H1 (cell line): ENCODE data around the gene ATF3. TPM values are rescaled to one million over a fixed set of nuclear protein-coding genes. Genes with fewer than 3 reads are reported as not detected.

Source experiments
- CTCF ChIA-PET: fragments of 300-600 bp; sonication (Branson Sonifier 250); formaldehyde crosslinking; loops from one replicate; lab custom pipeline; 2021; ENCODE audit not compliant: partially characterized antibody; lab: Charles Lee
- POLR2A ChIA-PET: fragments of 300-600 bp; sonication (Branson Sonifier 250); formaldehyde crosslinking; loops from one replicate; lab custom pipeline; 2021; ENCODE audit warnings: inconsistent platforms; ENCODE audit not compliant: partially characterized antibody; lab: Charles Lee
- DNase-seq, 2 experiments: peaks; one replicate each; pipeline versions ENCODE4 v3.0.0 to v3.0.0-alpha.2; 2010 to 2022; ENCODE audit warnings: low spot score in 2 of 2, low read depth in 1 of 2, mixed read lengths in 1 of 2
- FAIRE-seq: peaks from 2 replicates; lab custom pipeline; 2011; peaks lifted over from hg19 to GRCh38; lab: Jason Lieb, UNC
- H2AFZ ChIP-seq: 2 replicates; pipeline ENCODE4 v1.8.1; 2012; ENCODE audit warnings: low read length, inconsistent platforms
- H2AK5ac ChIP-seq: 2 replicates; pipeline ENCODE4 v1.6.1; 2013; ENCODE audit warnings: low read depth, low read length
- H2BK120ac ChIP-seq: replicated peaks from 2 replicates; pipeline ENCODE3; 2013; ENCODE audit warnings: low read depth, low read length, inconsistent platforms
- H2BK12ac ChIP-seq: 2 replicates; pipeline ENCODE4 v1.6.1; 2013; ENCODE audit warnings: low read depth, low read length
- H2BK15ac ChIP-seq: 2 replicates; pipeline ENCODE4 v1.6.1; 2013; ENCODE audit warnings: low read length
- H2BK20ac ChIP-seq: 2 replicates; pipeline ENCODE4 v1.6.1; 2013; ENCODE audit warnings: low read length
- H2BK5ac ChIP-seq: 2 replicates; pipeline ENCODE4 v1.6.1; 2013; ENCODE audit warnings: low read depth, low read length
- H3K14ac ChIP-seq: 2 replicates; pipeline ENCODE4 v1.6.1; 2013; ENCODE audit warnings: inconsistent platforms; ENCODE audit not compliant: insufficient read length
- H3K18ac ChIP-seq: 2 replicates; pipeline ENCODE4 v1.6.1; 2013; ENCODE audit warnings: low read length; ENCODE audit errors: extremely low read depth
- H3K23ac ChIP-seq: 2 replicates; pipeline ENCODE4 v1.6.1; 2013; ENCODE audit warnings: inconsistent platforms; ENCODE audit not compliant: insufficient read length
- H3K23me2 ChIP-seq: 2 replicates; pipeline ENCODE4 v1.6.1; 2013; ENCODE audit warnings: low read depth, low read length
- H3K27ac ChIP-seq: 2 replicates; pipeline ENCODE4 v1.6.1; 2011; ENCODE audit warnings: low read depth, low read length, inconsistent platforms
- H3K27me3 ChIP-seq, 4 experiments: replicated peaks in 1 of 4; 1 replicate in 1 of 4; 2 replicates in 3 of 4; pipeline versions ENCODE4 v1.6.1 to v1.8.1; 2011 to 2013; ENCODE audit warnings: low read length in 3 of 4, mild to moderate bottlenecking in 3 of 4, inconsistent platforms in 2 of 4, mixed read lengths in 2 of 4, moderate library complexity in 1 of 4; ENCODE audit not compliant: control insufficient read depth in 3 of 4, insufficient read depth in 3 of 4; ENCODE audit errors: extremely low read depth in 1 of 4
- H3K36me3 ChIP-seq, 4 experiments: 2 replicates each; pipeline versions ENCODE4 v1.6.1 to v1.8.1; 2011 to 2013; ENCODE audit warnings: mild to moderate bottlenecking in 4 of 4, low read length in 3 of 4, moderate library complexity in 2 of 4, control low read depth in 1 of 4, inconsistent platforms in 1 of 4; ENCODE audit not compliant: insufficient read depth in 4 of 4, control insufficient read depth in 2 of 4
- H3K4ac ChIP-seq: replicated peaks from 2 replicates; pipeline ENCODE3; 2013; ENCODE audit warnings: low read length, low read depth, mixed read lengths, inconsistent platforms; ENCODE audit not compliant: insufficient read length
- H3K4me1 ChIP-seq, 4 experiments: replicated peaks in 1 of 4; 1 replicate in 1 of 4; 2 replicates in 3 of 4; pipeline versions ENCODE4 v1.6.1 to v1.8.1; 2011 to 2013; ENCODE audit warnings: low read length in 3 of 4, inconsistent platforms in 2 of 4, mixed read lengths in 1 of 4; ENCODE audit not compliant: insufficient read depth in 4 of 4, control insufficient read depth in 3 of 4
- H3K4me2 ChIP-seq, 2 experiments: 2 replicates each; pipeline versions ENCODE4 v1.6.1 to v1.8.1; 2011 to 2013; ENCODE audit warnings: low read depth in 2 of 2, low read length in 2 of 2, control low read depth in 1 of 2, inconsistent platforms in 1 of 2, mild to moderate bottlenecking in 1 of 2; ENCODE audit not compliant: insufficient read depth in 1 of 2
- H3K4me3 ChIP-seq, 4 experiments: fragments of 200-600, 300-600 bp in 1 of 4; sonication (generic), shearing (Covaris generic), sonication (Bioruptor Twin) in 1 of 4; 2 replicates each; pipeline versions ENCODE4 v1.5.1 to v1.8.1; 2011 to 2016; ENCODE audit warnings: low read length in 4 of 4, low read depth in 3 of 4, control low read depth in 2 of 4, inconsistent platforms in 2 of 4, mild to moderate bottlenecking in 2 of 4, mixed read lengths in 1 of 4, moderate library complexity in 1 of 4; ENCODE audit not compliant: insufficient read depth in 2 of 4; ENCODE audit errors: extremely low read depth in 1 of 4
- H3K56ac ChIP-seq: replicated peaks from 2 replicates; pipeline ENCODE3; 2013; ENCODE audit warnings: low read depth, mild to moderate bottlenecking, mixed read lengths, low read length, inconsistent platforms; ENCODE audit not compliant: insufficient read length
- H3K79me1 ChIP-seq: 2 replicates; pipeline ENCODE4 v1.6.1; 2013; ENCODE audit warnings: low read depth, low read length, control low read depth
- H3K79me2 ChIP-seq, 2 experiments: 2 replicates each; pipeline versions ENCODE4 v1.6.1 to v1.8.1; 2012 to 2013; ENCODE audit warnings: low read length in 2 of 2, mild to moderate bottlenecking in 2 of 2, inconsistent platforms in 1 of 2; ENCODE audit not compliant: insufficient read depth in 2 of 2, control insufficient read depth in 1 of 2
- H3K9ac ChIP-seq, 4 experiments: replicated peaks in 1 of 4; 1 replicate in 1 of 4; 2 replicates in 3 of 4; pipeline versions ENCODE4 v1.6.1 to v1.8.1; 2011 to 2013; ENCODE audit warnings: low read depth in 3 of 4, low read length in 3 of 4, control low read depth in 2 of 4, mild to moderate bottlenecking in 2 of 4, moderate library complexity in 2 of 4, inconsistent platforms in 1 of 4; ENCODE audit errors: extremely low read depth in 1 of 4
- H3K9me3 ChIP-seq, 2 experiments: 2 replicates each; pipeline versions ENCODE4 v1.6.1 to v1.8.1; 2012 to 2013; ENCODE audit warnings: mild to moderate bottlenecking in 2 of 2, moderate library complexity in 2 of 2, control low read depth in 1 of 2, inconsistent platforms in 1 of 2, low read depth in 1 of 2, low read length in 1 of 2, mixed read lengths in 1 of 2; ENCODE audit not compliant: insufficient read depth in 2 of 2
- H4K20me1 ChIP-seq, 2 experiments: replicated peaks in 1 of 2; 2 replicates each; pipeline versions ENCODE3 to v1.8.1; 2011 to 2013; ENCODE audit warnings: inconsistent platforms in 2 of 2, low read length in 2 of 2, mild to moderate bottlenecking in 1 of 2; ENCODE audit not compliant: insufficient read depth in 2 of 2, control insufficient read depth in 1 of 2
- H4K5ac ChIP-seq: 2 replicates; pipeline ENCODE4 v1.6.1; 2013; ENCODE audit warnings: low read length, low read depth, mixed read lengths, inconsistent platforms; ENCODE audit not compliant: insufficient read length
- H4K8ac ChIP-seq: 2 replicates; pipeline ENCODE4 v1.8.0; 2013; ENCODE audit warnings: mild to moderate bottlenecking, moderate library complexity, low read length, inconsistent platforms; ENCODE audit not compliant: insufficient read depth; ENCODE audit errors: extremely low read depth
- H4K91ac ChIP-seq: replicated peaks from 2 replicates; pipeline ENCODE3; 2013; ENCODE audit warnings: low read length, mixed read lengths, inconsistent platforms; ENCODE audit not compliant: insufficient read length
- BCL11A ChIP-seq, 2 experiments: IDR thresholded peaks; one replicate each; pipeline ENCODE4 v1.6.1; 2011; ENCODE audit warnings: low read depth in 2 of 2, low read length in 2 of 2, mild to moderate bottlenecking in 2 of 2
- CREB1 ChIP-seq: IDR thresholded peaks from 2 replicates; pipeline ENCODE4 v1.6.1; 2012; ENCODE audit warnings: inconsistent platforms
- SAP30 ChIP-seq: fragments of 300-600 bp; sonication (generic); IDR thresholded peaks from 2 replicates; pipeline ENCODE4 v1.7.1; 2012; ENCODE audit warnings: low read length, moderate library complexity, mild to moderate bottlenecking, inconsistent platforms; ENCODE audit not compliant: insufficient read depth, insufficient replicate concordance
- SP4 ChIP-seq: IDR thresholded peaks from 2 replicates; pipeline ENCODE4 v1.6.1; 2012; ENCODE audit warnings: low read length, inconsistent platforms
- TAF1 ChIP-seq: IDR thresholded peaks from 2 replicates; pipeline ENCODE4 v1.6.1; 2011; ENCODE audit warnings: mild to moderate bottlenecking, low read depth, low read length
- WGBS, 2 experiments: shearing (Covaris generic) in 1 of 2; methylation state at CpG; one replicate each; pipeline versions ENCODE4 v1.1.6 to v1.1.7; 2013 to 2015; ENCODE audit warnings: low lambda C conversion rate in 2 of 2, mixed read lengths in 2 of 2, inconsistent platforms in 1 of 2, low coverage in 1 of 2, missing lambda C conversion rate in 1 of 2; ENCODE audit not compliant: insufficient replicate concordance in 2 of 2, insufficient coverage in 1 of 2, insufficient read length in 1 of 2; ENCODE audit errors: extremely low coverage in 1 of 2, missing lambda C conversion rate in 1 of 2; 5-methylcytosine and 5-hydroxymethylcytosine counted together
- polyA plus RNA-seq, 7 experiments: library from polyadenylated mRNA; depleted of rRNA in 3 of 7; stranded (reverse) in 5 of 7; unstranded in 2 of 7; fragments of >200 nt in 5 of 7; fragments of 200-250 nt in 2 of 7; gene quantifications; 1 replicate in 5 of 7; 2 replicates in 1 of 7; 4 replicates in 1 of 7; pipeline versions ENCODE4 v1.2.1 to v1.2.3, GENCODE V29; 2011 to 2013; ENCODE audit warnings: missing spikeins in 2 of 7, mixed read lengths in 2 of 7
- total RNA-seq: library from RNA; stranded (reverse); fragmentation: NEBNext Ultra II Directional; extraction: Animal tissue kit (Norgen Biotek cat#: 25700); gene quantifications from 2 replicates; pipeline ENCODE4 v1.2.1, GENCODE V29; 2021

ATF3 gene
- total and polyA plus RNA-seq, 2 of the 8 experiments (the other 6 are each of a cell fraction or from before 2014, with no cell fraction given), result 12.2 to 27.7 TPM

GRCh38 chr1:212618466-212619210, 10.1 kb downstream of the ATF3 start:
- no peaks in the 10 kb centered on the region for H3K23me2 ChIP-seq
- no peak overlapping the region for H3K4me2 ChIP-seq
- no peak overlapping the region for H4K8ac ChIP-seq
- no peak overlapping the region for H3K27ac ChIP-seq
- H3K4ac ChIP-seq, result no peak overlapping the region
- no peaks in the 10 kb centered on the region for H3K9me3 ChIP-seq
- no peak overlapping the region for H3K56ac ChIP-seq
- peaks cover 0 to 7% of the 10 kb centered on the region in 2 experiments for H4K20me1 ChIP-seq
- no peaks in the 10 kb centered on the region for H3K27me3 ChIP-seq
- no peak overlapping the region for H2BK12ac ChIP-seq
- no peak overlapping the region for H2BK15ac ChIP-seq
- no peak overlapping the region for H3K23ac ChIP-seq
- H2AFZ ChIP-seq, result no peak overlapping the region
- 91% methylated on average over 8 of the region's 8 CpGs; no CpG with 5 or more reads in 1 of the 2 experiments for WGBS, 2 experiments
- DNase-seq (no peak), FAIRE-seq (no peak)
- no peak overlapping the region for H2AK5ac ChIP-seq
- H3K18ac ChIP-seq, result no peak overlapping the region
- H2BK5ac ChIP-seq, result no peak overlapping the region
- ChIA-PET POLR2A (interaction anchor here (0.7 to 7.8 kb wide), 8 partner anchors 9 to 384 kb away, joined by 3 to 94 read pairs (median 3); partner anchors contain the start of gene ATF3), CTCF (interaction anchor here (0.8 to 5.5 kb wide), 11 partner anchors 8 to 163 kb away, joined by 3 to 47 read pairs (median 4); partner anchors contain the start of gene ATF3)
- H2BK20ac ChIP-seq, result no peak overlapping the region
- H3K4me3 ChIP-seq, result no peak overlapping the region
- H3K4me1 ChIP-seq, result peaks cover 0 to 6% (median under 1%) of the 10 kb centered on the region in 4 experiments; a peak in 2 of 7 replicates
- no peak overlapping the region for H3K9ac ChIP-seq
- H4K5ac ChIP-seq, result no peak overlapping the region
- no peak overlapping the region for H4K91ac ChIP-seq
- no peak overlapping the region for H2BK120ac ChIP-seq
- no peaks in the 10 kb centered on the region for H3K79me1 ChIP-seq
- H3K36me3 ChIP-seq, result peaks cover 17 to 62% (median 36%) of the 10 kb centered on the region in 4 experiments
- H3K14ac ChIP-seq, result no peak overlapping the region
- peaks cover 0 to 15% of the 10 kb centered on the region in 2 experiments; a peak in 2 of 4 replicates for H3K79me2 ChIP-seq
- TF ChIP-seq TAF1 (no peak), BCL11A (IDR thresholded peaks at IDR 0.05; ENCODE audit: low read depth in 2 of 2, low read length in 2 of 2) (no peak), CREB1 (no peak), SP4 (no peak), SAP30 (no peak)
